GM23248 (cell line): Measurements from ENCODE around the gene SOX6.

Experiments
- EZH2 ChIP-seq: fragments of 200-600 bp; sonication (generic); IDR thresholded peaks from 2 replicates; pipeline ENCODE4 v1.6.1; 2018; ENCODE audit warnings: antibody characterized with exemption, mild to moderate bottlenecking; ENCODE audit not compliant: insufficient read depth, poor library complexity, severe bottlenecking
- EZH2phosphoT487 ChIP-seq: fragments of 200-600 bp; sonication (generic); IDR thresholded peaks from 2 replicates; pipeline ENCODE4 v1.6.1; 2018; ENCODE audit warnings: antibody characterized with exemption, moderate library complexity, mild to moderate bottlenecking, low read depth; ENCODE audit not compliant: insufficient read depth

DNA sequence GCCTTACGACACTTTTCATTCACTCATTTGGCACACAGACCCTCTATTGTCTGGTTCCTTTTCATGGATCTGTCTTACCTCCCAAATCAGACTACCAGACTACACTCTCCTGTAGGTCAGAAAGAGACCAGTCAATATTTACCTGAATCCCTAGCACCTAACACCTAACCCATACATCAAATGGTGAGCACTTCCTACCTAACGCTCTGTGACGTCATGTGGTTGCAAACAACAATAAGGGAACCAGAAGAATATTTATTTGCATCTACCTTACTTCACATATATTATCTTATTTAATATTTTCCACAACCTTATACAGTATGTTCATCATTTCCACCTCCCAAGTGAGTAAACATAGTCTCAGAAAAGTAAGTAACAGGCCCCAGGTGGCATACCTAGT, 323.4 kb downstream of the SOX6 start:
- TF ChIP-seq EZH2 = no peak
- no peak for TF ChIP-seq EZH2phosphoT487
